GM12878 (cell line): Measurements from ENCODE around the gene TMC7.

ENCODE experiments used
- FOXM1 ChIP-seq: IDR thresholded peaks from 2 replicates; pipeline ENCODE4 v1.6.1; 2012; ENCODE audit warnings: low read depth, mild to moderate bottlenecking, inconsistent platforms, low read length, moderate library complexity
- IKZF2 ChIP-seq, 2 experiments: fragments of 450-650 bp; IDR thresholded peaks; 2 replicates each; pipeline ENCODE4 v1.6.1; 2017; ENCODE audit warnings: mild to moderate bottlenecking in 2 of 2, moderate library complexity in 2 of 2
- SP1 ChIP-seq: IDR thresholded peaks from one replicate; pipeline ENCODE4 v1.6.1; 2011; ENCODE audit warnings: low read depth, low read length
- ZNF24 ChIP-seq: fragments of 450-650 bp; IDR thresholded peaks from 2 replicates; pipeline ENCODE4 v1.6.1; 2017; ENCODE audit warnings: antibody characterized with exemption, mild to moderate bottlenecking

DNA sequence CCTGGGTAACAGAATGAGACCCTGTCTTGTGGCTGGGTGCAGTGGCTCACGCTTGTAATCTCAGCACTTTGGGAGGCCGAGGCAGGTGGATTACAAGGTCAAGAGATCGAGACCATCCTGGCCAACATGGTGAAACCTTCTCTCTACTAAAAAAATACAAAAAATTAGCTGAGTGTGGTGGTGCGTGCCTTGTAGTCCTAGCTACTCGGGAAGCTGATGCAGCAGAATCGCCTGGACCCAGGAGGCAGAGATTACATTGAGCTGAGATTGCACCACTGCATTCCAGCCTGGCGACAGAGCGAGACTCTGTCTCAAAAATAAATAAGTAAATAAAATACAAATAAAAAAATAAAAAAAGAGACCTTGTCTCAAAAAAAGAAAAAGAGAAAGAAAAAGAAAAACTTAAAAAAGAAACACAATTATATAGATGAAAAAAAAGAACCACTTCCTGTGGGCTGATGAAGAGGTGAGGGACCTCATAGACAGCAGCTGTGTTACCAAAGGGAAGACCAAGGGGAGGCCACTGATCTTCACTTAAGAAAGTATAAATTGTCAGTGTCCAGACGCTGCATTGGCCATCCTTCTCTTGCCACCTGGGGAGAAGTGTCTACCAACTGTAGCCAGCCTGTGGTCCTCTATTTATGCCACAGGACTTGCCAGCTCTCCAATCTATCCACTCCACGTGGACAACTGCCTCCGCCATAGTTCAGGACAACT lies 33.1 kb upstream of the TMC7 start:
- no peak for TF ChIP-seq IKZF2 (IDR thresholded peaks at IDR 0.05)
- no peak for TF ChIP-seq SP1
- TF ChIP-seq ZNF24: no peak
- TF ChIP-seq FOXM1: no peak
